ENCODE data around the gene MRTFA.

The MRTFA gene

DNA sequence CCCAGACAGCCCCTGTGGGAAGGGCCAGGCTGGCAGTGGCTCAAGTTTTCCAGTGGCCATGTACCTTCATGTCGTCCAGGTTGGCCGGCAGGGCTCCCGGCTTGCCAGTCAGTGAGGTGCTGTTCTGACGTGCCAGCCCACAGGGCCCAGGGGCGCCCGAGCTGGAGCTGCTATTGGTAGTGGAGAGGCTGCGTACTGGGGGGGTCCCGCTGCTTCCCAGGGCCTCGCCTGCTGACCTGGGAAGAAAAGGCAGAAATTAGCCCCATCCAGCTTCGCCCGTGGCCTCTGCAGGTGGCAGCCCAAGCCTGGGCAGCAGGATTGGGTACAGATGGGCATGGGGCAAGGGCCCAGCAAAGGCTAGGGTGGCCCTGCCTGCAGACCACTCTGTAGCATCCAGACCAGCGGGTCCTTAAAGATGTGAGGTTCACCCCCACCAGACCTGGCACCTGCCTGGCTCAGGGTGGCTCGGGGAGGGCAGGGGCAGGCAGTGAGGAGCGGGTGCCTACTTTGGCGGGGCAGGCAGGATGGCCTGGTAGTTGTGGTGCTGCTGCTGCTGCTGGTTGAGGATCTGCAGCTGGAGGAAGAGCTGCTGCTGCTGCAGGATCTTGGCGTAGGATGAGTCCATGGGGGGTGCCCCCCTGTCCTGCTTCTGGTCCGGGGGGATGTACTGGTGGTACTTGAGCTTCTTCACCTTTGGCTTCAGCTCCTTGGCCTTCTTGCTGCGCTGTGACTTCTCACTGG is 216.0 kb downstream of the MRTFA start:
- DNase-seq: no peak

DNA sequence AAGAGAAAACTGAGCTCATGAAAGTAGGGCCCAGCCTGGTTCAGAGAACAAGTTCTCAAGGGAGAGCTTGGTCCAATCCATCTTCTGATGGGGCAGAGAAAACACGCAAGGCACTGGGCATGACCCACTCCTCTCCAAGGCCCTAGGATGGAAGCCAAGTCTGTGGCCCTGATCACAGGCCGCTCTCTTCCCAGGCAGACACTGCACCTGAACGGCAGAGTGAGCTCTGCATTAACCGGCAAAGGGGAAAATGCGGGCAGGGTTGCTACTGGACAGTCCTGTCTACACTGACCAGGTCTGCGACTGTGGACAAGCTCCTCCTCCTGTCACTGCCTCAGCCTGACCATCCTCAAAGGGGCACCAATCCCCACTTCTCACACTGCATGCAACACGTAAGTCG is 216.8 kb downstream of the MRTFA start:
- DNase-seq: no peak

DNA sequence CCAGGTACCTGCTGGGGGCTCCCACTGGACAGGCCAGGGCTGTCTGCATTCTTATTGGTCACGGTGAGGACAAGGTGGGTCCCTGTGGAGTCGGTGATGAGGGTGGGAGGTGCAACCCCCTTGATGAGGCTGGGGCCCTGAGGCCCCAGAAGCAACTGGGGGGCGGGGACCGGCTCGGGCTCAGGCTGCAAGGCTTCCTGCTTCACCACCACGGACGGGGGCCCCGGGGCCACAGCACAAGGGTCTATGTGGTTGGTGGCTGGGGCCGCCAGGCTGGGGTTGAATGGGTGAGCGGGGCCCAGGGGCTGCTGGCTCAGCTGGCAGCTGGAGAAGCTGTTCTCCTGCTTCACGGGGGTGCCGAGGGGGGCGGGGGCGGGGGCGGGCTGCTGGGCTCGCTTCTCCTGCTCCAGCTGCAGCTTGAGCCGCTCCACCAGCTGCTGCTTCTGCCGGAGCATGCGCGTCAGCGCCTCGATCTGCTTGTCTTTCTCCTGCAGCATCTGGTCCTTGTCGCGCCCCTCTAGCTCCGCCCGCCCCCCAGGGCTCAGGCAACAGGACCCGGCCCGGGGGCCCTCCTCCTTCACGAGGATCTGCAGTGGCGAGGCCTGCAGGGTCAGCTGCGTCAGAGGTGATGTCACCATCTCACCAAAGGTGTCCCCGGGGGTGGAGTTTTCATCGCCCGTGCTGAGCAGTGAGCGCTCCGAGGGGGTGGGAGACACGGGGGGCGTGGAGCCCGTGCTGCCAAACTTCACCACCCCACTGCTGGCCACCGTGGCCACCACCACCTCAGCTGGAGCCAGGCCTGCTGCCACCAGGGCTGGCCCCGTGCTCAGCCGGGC is 217.9 kb downstream of the MRTFA start:
- peak; percentile 58 to 79 for DNase-seq

DNA sequence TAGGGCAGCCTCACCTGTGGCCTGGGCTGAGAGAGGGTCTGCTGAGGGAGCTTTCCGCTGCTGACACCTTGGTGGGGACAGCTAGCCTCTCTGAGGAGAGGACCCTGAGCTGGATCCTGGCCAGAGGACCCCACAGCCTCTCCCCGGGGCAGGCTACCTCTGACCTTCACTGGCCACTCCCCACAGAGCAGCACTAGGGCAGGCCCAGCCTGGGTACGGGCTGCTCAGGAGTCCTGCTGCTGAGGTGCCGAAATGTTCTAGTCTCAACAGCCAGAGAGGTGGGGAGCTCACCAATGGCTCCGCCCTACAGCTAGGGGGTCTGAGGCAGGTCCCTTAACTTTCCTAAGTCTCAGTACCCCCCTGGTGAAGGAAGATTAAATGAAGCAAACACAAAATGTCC is 218.6 kb downstream of the MRTFA start:
- DNase-seq: no peak

DNA sequence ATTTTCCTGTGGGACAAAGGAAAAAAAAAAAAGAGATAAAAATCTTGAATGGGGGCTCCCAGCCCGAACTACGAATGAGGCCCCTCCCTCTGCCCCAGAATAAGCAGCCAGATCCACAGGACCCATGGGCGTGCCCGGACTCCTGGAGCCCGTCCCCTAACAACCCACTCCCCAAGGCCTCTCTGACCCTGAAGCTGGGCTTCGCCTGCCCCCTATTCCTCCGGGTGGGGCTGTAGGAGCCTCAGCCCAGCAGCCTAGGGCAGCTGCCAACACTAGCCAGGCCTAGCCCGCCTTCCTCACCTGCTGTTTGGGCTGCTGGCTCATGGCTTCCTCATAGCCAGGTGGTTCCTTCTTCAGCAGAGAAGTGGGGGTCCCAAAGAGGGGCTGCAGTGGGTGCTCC is 219.5 kb downstream of the MRTFA start:
- no peak for DNase-seq

DNA sequence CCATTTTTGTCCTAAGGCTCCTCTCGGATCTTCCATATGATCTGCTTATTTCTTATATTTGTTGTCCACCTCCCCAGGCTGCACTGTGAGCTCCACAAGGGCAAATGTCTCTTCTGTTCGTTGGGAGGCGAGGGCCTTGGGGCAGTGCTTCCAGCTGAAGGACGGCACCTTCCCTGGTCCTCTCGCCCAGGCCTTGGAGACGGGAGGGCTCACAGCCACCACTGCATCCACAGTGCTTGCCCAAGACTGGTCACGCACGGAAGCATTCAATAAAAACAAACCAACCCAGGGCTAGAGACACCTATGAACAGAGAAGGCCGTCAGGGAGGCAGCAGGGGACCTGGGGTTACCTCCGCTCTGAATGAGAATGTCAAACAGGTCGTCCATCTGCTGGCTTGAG is 219.9 kb downstream of the MRTFA start:
- no peak for DNase-seq

DNA sequence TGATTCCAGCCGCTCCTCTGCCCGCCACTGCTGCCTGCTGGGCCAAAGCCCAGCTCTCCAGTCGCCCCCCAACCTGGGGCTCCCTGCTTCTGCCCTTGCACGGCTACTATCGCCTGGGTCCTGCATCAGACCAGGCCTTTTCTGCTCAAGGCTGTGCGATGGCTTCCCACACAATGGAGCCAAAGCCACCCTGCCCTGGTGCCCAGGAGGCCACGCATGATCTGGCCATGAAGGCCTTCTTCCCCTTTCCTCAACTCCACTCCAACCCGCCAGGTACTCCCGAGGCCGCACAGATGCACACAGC is 220.3 kb downstream of the MRTFA start:
- no peak for DNase-seq

DNA sequence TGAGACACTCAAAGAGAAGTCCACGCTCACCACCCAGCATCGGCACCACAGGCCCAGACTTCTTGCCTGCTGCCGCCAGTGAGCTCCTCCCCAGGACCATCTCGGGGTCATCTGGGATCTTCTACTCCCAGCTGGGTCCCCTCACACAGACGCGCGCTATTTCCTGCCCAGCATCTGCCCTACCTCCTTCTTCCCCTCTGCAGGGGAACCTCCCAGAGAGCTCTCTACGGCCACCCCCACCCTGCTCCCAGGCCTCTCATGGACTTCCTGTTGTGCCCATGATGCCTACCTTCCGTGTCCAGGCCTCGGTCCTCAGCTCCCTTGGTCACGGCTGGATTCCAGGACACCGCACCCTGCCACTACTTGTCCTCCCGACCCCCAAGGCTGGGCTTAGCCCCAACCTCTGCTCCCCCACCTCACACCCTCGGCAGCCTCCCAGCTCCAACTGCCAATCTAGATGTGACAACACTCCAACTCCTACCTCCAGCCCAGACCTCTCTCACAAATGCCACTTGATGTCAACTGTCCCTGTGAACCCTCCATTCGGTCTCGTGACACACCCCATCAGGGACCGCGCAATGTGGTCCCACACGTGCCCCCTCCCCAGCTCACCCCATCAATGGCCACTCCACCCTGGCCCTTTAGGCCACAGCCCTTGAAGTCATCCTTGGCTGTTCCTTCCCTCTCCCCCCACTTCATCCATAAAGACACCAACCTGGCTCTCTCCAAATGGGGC is 220.8 kb downstream of the MRTFA start:
- DNase-seq: peak; percentile 80 to 91

DNA sequence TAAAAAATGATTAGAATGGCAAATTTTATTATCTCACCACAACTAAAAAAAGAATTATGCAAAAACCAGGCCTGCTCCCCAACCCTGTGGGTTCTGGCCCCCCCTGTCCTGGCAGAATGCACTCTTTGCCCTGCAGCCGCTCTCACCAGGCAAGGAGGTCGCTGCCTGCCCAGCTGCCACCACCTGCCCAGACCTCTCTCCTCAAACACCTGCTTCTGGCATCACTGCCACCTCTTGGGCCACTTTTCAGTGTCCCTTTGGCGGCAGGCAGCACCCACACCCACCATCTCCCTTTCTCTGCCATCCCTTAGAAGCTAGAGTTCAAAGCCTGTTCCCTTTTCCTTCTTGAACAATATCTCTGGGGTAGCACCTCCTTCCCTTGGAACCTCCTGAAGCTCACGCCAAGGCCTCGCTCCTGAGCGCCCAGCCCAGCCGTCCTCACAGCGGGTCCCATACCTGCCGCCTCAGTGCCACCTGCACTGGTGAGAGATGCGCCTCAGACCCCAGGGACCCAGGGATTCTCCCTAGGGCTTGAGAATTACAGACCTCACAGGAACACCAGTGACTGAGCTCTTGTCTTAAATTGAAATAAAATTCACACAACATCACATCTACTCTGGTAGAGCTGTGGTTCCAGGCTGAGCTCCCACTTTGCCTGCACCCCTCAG is 221.5 kb downstream of the MRTFA start:
- no peak for DNase-seq

DNA sequence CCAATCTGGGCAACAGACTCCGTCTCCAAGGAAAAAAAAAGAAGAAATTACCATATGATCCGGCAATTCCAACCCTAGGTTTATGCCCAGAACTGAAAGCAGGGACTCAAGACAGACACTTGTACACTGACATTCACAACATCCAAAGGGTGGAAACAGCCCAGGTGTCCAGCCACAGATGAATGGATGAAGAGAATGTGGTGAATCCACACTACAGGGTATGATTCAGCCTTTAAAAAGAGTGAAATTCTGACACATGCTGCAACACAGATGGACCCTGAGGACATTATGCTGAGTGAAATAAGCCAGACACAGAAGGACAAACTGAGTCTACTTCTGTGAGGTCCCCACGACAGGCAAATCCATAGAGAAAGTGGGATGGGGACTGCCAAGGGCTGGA is 222.2 kb downstream of the MRTFA start:
- no peak for DNase-seq

DNA sequence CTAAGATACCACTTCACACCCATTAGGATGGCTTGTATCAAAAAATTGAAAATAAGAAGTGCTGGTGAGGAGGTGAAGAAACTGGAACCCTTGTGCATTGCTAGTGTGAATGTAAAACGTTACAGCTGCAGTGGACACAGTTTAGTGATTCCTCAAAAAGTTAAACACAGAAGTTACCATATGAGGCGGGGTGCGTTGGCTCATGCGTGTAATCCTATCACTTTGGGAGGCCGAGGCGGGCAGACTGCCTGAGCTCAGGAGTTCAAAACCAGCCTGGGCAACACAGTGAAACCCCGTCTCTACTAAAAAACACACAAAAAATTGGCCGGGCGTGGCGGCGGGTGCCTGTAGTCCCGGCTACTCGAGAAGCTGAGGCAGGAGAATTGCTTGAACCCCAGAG is 222.6 kb downstream of the MRTFA start:
- DNase-seq: no peak

DNA sequence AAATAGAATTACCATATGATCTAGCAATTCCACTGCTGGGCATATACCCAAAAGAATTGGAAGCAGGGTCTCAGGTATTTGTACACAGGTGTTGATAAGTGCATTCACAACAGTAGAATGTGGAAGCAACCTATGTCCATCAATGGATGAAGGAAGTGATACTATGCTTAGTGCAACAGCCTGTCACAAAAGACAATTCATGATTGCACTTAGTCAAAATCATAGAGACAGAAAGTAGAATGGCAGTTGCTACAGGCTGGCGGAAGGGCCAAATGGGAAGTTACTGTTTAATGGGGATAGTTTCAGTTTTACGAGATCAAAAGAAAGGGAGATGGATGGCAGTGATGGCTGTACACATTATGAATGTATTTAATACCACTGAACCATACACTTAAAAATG is 224.1 kb downstream of the MRTFA start:
- DNase-seq: no peak

DNA sequence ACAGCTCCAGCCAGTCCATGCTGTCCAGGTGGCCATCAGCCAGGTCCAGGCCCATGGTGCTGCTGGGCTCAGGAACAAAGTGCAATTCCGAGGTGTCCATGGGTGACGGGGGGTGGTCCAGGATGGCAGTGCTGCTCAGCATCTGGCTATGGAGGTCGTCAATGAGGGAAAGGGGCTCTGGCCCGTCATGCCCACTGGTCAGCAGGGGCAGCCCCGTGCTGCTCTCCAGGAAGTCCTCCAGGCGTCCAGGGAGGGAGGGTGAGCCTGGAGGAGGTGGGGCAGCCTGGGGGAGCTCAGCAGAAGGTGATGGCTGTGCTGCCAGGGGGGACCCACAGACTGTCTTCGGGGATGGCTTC is 225.0 kb downstream of the MRTFA start:
- no peak for DNase-seq

DNA sequence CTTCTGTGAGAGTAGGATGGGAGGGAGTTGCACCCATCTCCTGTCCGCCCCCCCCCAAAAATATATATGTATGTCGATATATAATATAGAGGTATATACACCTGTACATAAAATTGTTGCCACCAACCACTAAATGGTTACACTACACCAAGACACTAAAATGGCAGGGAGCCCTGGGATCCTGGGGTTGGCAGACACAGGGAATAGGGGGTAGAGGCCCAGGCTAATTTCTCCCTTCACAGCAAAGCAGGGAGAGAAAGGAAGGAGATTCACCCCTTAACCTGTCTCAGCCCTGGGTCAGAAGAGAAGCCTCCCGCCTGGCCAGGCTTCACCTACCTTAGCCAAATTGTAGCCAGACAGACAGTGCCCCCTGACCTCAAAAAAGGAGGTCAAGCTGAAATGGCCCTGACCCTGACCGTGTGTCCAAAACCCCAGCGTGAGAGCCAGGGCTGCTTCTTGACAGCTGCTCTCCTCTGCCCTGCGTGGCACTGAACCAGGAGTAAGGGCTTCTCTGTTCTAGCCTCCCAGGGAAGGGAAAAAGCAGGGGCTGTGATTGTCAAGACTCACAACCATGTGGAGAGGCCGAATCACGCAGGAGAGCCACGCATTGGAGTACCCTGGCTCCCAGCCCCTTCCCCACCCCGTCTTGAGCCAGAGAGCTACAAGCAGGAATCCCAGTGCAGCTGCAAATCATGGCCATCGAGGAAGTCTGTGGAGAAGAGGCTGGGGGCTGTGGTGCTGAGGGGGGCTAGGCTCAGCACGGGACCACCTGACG is 225.6 kb downstream of the MRTFA start:
- no peak for DNase-seq

DNA sequence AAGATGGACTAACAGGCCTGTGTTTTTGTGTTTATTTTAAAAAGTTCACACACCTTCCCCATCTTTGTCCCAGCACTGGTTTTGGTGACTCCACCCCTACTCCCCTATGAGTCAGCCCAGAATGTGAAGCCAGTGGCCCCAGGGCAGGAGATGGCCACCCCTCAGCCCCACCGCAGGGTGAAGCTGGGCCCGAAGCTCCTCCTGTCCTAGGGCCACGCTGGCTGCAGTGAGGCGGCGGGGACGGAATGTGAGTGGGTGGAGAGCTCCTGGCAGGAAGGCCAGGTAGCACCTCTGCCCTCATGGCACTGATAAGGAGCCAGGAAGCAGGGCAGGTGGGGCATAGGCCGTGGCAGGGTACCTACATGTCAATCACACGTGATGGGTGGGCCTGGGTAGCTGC is 226.2 kb downstream of the MRTFA start:
- no peak for DNase-seq

DNA sequence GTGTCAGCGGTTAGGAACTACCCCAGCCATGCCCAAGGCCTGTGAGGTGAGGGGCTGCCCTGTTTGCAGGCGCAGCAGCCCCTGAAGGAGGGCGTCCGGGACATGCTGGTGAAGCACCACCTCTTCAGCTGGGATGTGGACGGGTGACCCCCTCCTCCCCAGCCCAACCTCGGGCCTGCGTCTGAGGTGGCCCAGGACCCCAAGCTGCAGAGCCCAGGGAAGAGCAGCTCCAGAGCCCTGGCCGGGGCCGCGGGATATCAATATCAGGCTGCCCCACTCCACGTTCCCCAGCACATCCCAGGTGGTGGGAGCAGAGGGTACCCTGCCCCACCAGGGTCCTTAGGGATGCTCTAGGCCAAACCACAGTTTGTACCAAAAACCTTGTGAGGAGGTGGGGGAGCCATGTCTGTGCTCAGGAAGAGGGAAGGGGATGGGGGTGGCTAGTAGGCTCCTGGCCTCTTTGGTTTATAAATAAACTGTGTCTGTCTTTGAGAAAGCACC is 226.9 kb downstream of the MRTFA start:
- DNase-seq: no peak

DNA sequence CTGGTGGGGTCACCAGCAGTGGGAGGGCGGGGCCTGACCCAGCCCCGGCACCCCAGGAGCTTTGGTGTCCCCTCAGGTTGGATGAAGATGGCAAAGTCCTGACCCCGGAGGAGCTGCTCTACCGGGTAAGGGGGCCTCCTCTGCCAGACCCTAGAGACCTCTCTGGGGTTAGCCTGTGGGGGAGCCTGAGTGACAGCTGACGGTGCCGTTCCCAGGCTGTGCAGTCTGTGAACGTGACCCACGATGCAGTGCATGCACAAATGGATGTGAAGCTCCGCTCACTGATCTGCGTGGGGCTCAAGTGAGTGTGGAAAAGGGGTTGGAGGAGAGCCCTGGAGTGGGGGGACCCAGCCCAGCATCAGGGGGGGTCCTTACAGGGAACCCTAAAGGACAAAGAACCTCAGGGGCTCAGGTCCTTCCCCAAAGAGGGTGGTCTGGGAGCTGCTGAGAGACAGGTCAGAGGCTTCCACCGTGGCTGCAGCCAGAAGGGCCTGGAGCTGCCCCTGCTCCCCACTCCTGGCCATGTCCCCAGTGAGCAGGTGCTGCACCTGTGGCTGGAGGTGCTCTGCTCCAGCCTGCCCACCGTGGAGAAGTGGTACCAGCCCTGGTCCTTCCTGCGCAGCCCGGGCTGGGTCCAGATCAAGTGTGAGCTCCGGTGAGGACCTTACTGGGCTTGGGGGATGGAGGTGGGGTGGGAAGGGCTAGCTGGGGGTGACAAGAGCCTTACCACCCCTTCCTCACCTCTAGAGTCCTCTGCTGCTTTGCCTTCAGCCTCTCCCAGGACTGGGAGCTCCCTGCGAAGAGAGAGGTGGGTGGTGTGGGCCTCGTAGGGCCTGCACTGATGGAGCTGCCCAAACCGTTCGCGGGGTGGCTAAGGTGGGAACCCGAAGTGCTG is 227.6 kb downstream of the MRTFA start:
- no peak for DNase-seq

DNA sequence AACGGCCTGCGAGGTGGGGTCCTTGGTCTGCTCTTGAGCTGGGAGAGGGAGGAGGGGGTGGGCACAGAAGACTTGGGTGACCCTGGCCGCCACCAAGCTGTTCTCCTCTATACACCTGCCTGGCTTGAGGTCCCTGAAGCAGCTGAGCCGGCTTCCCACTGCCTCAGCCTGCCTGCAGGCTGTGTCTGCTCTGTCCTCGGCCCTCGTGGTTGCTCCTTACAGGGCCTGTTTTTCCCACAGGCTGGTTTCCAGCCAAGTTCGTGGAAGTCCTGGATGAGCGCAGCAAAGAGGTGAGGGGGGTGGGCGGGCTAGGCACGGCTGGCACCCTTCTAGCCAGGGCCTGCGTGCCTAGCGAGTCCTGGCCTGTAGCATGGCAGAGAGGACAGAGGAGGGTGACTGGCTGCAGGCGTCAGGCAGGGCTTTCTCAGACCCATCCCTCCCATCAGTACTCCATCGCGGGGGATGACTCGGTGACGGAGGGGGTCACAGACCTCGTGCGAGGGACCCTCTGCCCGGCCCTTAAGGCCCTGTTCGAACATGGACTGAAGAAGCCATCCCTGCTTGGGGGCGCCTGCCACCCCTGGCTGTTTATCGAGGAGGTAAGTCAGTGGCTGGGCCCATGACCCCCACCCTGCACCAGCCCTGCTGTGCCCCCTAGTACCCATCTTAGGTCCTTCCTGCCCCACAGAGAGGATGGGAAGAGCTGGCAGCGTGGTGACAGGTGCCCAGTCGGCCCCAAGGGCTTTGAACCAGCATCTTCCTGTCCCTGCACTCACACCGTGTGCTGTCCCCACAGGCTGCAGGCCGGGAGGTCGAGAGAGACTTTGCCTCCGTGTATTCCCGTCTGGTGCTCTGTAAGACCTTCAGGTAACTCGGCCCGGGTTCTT is 228.4 kb downstream of the MRTFA start:
- DNase-seq: no peak

DNA sequence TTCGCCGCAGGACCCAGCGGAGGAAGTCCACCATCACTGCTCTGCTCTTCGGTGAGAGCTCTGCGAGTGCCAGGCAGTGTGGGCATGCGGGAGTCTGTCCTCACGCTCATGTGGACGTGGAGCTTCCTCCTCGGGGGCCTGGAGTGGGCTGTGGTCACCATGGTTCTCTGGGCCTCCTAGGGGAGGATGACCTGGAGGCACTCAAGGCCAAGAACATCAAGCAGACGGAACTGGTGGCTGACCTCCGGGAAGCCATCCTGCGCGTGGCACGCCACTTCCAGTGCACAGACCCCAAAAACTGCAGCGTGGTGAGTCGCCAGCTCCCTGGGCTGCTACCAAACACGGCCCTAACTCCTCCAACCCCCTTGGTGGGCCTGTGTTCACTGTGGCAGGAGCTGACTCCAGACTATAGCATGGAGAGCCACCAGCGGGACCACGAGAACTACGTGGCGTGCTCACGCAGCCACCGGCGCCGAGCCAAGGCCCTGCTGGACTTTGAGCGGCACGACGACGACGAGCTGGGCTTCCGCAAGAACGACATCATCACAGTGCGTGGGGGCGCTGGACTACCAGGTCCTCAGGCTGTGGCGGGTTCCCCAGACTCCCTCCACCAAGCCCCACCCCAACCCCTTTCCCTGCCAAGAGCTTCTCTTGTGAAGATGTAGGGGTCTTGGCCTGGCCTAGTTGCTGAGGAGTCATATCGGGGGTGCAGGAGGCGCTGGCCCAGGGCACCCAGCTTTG is 229.3 kb downstream of the MRTFA start:
- no peak for DNase-seq

All from Kasumi-1 (cell line).